ENCODE results near the gene ASIP.
A peak's percentile ranks its signal among the peaks of the same experiment; 100 is the strongest.

ASIP gene

DNA sequence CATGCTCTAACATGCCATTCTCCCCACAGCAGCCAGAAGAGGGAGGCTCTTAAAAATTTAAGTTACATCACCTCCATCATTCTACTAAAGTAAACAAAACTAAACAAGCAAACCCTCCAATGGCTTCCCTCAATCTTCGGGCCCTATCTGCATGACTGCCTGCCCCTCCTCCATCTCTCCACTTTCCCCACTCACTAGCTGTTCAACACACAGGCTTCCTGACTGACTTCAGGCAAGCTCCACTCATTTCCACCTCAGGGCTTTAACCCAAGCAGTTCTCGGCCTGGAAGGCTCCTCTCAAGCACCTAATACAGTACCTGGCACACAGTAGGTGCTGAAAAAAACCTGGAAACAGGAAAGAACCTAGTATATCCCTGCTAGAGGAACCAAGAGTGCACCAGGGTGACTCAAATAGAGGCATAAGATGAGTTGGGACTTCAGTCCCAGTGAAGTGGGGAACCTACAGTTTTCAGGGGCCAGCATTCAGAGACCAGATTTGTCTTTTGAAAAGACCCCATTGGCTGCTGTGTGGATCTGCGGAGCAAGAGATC is 59.1 kb downstream of the ASIP start:
- no peak overlapping the region for H3K27ac ChIP-seq (ENCODE audit: low read depth, low read length)
- H3K9me3 ChIP-seq (ENCODE audit: insufficient read depth, low read depth, low read length): no peaks in the 10 kb centered on the region
- H3K36me3 ChIP-seq (ENCODE audit: insufficient read depth, low read length): peaks cover 35% of the 10 kb centered on the region
- no peak overlapping the region for H3K9ac ChIP-seq (ENCODE audit: low read depth, low read length)
- H3K27me3 ChIP-seq (ENCODE audit: insufficient read depth, low read length): no peaks in the 10 kb centered on the region
- no peak overlapping the region for H3K4me3 ChIP-seq (ENCODE audit: low read length)
- WGBS: 87% methylated on average over 3 of the region's 3 CpGs
- peaks cover 13% of the 10 kb centered on the region for H3K4me1 ChIP-seq (ENCODE audit: insufficient read depth, low read length)

DNA sequence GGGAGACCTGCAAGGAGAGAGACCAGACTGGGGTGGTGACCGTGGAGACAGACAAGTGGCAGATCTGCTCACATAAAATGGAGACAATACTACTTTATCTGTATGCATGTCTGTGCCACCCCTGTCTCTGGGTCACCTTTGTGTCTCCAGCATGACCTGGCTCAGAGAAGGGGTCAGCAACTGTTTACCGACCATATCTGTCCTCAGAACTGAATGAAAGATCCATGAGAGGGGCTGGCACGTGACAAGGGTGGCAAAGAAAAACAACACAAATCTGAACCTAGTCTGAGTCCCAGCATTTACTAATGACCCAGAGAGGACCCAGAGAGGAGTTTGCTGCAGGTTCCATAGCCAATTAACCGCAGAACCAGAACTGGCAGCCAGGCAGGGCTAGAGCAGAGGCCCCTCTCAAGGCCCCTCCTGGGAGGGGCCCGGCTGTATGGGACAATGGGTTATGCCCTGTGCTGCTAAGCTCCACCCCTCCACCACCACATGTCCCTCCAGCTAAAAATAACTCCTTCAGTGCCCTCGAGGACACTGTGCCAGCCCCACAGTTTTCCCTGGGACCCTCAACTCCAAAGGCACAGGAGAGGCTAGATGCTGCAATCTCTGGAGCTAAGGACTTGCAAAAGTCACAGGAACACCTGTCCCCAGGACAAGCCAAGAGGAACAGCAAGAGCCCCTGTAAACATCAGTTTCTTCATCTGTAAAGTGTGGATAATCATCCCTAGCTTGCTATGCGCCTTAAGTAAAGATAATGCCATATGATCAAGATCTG is 59.8 kb downstream of the ASIP start:
- peaks cover 29% of the 10 kb centered on the region for H3K36me3 ChIP-seq (ENCODE audit: insufficient read depth, low read length)
- no peak overlapping the region for H3K9ac ChIP-seq (ENCODE audit: low read depth, low read length)
- no peaks in the 10 kb centered on the region for H3K9me3 ChIP-seq (ENCODE audit: insufficient read depth, low read depth, low read length)
- H3K4me3 ChIP-seq (ENCODE audit: low read length): peak overlapping the region; percentile 93
- no peaks in the 10 kb centered on the region for H3K27me3 ChIP-seq (ENCODE audit: insufficient read depth, low read length)
- H3K4me1 ChIP-seq (ENCODE audit: insufficient read depth, low read length): peaks cover 13% of the 10 kb centered on the region
- WGBS: 86% methylated on average over 7 of the region's 7 CpGs
- H3K27ac ChIP-seq (ENCODE audit: low read depth, low read length): no peak overlapping the region; the same call in 1 of the 2 replicates

DNA sequence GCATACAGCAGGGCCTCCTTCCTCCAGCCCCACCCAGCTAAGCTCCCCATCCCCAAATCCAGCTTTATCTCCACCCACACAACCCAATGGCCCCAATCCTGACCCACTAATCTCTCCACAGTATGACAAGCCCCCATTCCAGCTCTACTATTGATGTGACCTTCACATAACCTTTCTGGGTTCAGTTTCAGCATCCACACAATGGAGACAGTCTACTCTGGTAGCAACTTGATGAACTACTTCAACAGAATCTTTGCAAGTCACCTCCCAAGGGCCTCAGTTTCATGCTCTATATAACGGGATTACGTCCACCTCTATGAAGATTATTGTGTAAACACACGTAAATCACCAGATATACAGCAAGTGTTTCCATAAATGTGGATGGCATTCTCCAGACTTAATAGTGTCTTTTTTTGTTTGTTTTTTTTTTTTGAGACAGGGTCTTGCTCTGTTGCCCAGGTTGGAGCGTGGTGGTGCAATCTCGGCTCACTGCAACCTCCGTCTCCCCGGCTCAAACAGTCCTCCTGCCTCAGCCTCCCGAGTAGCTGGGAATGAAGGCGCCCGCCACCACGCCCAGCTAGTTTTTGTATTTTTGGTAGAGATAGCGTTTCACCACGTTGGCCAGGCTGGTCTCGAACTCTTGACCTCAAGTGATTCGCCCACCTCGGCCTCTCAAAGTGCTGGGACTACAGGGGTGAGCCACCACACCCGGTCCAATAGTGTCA is 60.5 kb downstream of the ASIP start:
- H3K27ac ChIP-seq (ENCODE audit: low read depth, low read length): no peak overlapping the region
- peaks cover 21% of the 10 kb centered on the region for H3K36me3 ChIP-seq (ENCODE audit: insufficient read depth, low read length)
- H3K4me3 ChIP-seq (ENCODE audit: low read length): peak overlapping the region; percentile 93
- no peaks in the 10 kb centered on the region for H3K9me3 ChIP-seq (ENCODE audit: insufficient read depth, low read depth, low read length)
- H3K9ac ChIP-seq (ENCODE audit: low read depth, low read length): peak overlapping the region; percentile 96
- WGBS: 93% methylated on average over 17 of the region's 17 CpGs
- H3K27me3 ChIP-seq (ENCODE audit: insufficient read depth, low read length): no peaks in the 10 kb centered on the region
- H3K4me1 ChIP-seq (ENCODE audit: insufficient read depth, low read length): peaks cover 13% of the 10 kb centered on the region

DNA sequence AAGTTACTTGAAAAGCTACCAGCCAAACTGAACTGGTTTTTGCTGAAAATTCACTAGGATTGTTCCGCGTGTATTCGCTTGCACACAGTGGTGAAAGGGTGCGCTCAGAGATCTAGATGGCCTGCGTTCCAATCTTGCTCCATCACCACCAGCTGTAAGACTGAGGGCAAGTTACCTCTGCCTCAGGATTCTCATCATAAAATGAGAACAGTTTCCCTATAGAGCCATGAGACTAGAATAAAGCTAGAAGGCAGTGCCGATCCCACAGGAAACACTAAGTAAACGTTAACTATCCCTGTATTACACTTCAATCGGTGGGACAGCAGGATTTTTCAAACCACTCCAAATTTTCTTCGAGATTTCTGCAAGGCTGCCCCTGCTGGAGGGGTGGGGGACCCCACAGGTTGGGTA is 61.1 kb downstream of the ASIP start:
- peaks cover 13% of the 10 kb centered on the region for H3K4me1 ChIP-seq (ENCODE audit: insufficient read depth, low read length)
- no peaks in the 10 kb centered on the region for H3K9me3 ChIP-seq (ENCODE audit: insufficient read depth, low read depth, low read length)
- peak overlapping the region; percentile 93 for H3K4me3 ChIP-seq (ENCODE audit: low read length)
- H3K27ac ChIP-seq (ENCODE audit: low read depth, low read length): peak overlapping the region; percentile 95
- WGBS: 37% methylated on average over 9 of the region's 9 CpGs
- H3K9ac ChIP-seq (ENCODE audit: low read depth, low read length): peak overlapping the region; percentile 96
- H3K36me3 ChIP-seq (ENCODE audit: insufficient read depth, low read length): peaks cover 18% of the 10 kb centered on the region
- H3K27me3 ChIP-seq (ENCODE audit: insufficient read depth, low read length): no peaks in the 10 kb centered on the region

DNA sequence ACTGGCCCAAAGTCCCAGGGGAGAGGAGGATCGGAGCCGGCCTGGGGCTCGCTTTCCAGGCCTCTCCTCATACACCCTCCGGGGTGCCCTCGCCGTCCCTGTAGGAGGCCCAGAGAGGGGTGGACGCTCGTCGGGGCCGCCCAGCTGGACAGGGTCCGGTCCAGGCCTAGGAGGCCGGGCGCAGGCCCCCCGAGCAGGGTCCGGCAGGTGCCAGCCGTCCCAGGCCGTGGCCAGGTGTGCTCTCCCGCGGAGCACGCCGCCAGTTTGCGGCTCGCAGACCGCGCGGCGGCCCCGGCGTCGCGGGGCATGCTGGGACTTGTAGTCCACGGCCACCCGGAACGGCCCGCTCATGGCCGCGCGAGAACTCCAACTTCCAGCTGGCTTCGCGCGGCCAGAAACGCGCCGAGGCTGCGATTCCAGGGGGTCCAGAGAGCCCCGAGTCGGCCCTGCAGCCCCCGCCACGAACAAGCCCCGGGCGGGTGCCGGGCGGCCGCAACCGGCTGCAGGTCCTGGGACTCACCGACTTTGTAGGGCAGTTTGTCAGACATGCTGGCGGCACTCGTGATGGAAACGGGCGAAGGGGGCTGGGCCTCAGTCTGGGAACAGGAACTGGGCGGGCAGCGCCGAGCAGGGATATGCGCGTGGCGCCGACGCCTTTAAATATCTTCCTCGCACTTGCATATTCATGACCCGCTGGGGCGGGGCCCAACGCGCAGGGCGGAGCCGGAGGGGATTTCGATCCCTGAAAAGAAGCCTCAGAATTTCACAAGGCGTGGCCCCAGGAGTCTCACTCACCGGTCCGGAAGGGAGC is 61.7 kb downstream of the ASIP start, which contains the start of gene AHCY:
Gene AHCY, minus strand, starts transcription at position 633 of the 811 bp plus-strand sequence. Its CDS starts 85 bp downstream, at position 548.
- peak within 1 kb of the TSS; percentile 96 for H3K9ac ChIP-seq (ENCODE audit: low read depth, low read length)
- no peaks in the 10 kb centered on the region for H3K27me3 ChIP-seq (ENCODE audit: insufficient read depth, low read length)
- H3K9me3 ChIP-seq (ENCODE audit: insufficient read depth, low read depth, low read length): no peaks in the 10 kb centered on the region
- peaks cover 18% of the 10 kb centered on the region for H3K36me3 ChIP-seq (ENCODE audit: insufficient read depth, low read length)
- under 1% methylated on average over 78 of the region's 79 CpGs for WGBS
- peaks cover 13% of the 10 kb centered on the region for H3K4me1 ChIP-seq (ENCODE audit: insufficient read depth, low read length)
- peak within 1 kb of the TSS; percentile 95 for H3K27ac ChIP-seq (ENCODE audit: low read depth, low read length)
- peak within 1 kb of the TSS; percentile 93 for H3K4me3 ChIP-seq (ENCODE audit: low read length)

DNA sequence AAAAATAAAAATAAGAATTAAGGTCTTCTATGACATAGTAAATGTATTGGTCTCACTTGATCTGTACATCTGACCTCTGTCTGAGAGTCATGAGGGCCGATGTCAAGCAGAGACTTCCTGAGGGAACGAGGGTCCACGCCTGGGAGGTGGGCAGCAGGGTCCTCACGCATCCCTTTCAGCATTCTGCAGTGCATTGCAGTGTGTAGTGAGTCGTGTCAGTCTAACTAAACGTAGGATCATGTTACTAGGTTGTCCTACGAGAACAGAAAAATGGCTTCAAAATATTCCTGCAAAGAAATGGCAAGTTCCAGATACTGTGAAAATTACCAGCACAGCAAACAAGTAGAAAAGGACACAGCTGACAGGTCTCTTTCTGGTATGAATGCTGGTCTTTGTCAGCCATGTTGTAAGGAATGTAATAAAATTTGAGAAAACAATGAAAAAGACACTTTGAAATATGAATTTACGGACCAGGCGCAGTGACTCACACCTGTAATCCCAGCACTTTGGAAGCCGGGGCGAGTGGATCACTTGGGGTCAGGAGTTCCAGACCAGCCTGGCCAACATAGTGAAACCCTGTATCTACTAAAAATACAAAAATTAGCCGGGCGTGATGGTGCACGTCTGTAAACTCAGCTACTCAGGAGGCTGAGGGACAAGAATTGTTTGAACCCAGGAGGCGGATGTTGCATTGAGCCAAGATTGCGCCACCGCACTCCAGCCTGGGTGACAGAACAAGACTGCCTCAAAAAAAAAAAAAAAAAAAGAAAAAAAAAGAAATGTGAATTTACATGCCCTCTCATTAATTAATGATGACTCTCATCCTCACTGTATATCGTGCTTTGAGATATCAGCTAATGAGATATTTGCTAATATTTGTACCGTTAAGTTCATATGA is 64.4 kb downstream of the ASIP start:
- no peak overlapping the region for H3K27ac ChIP-seq (ENCODE audit: low read depth, low read length)
- H3K4me1 ChIP-seq (ENCODE audit: insufficient read depth, low read length): peaks cover 13% of the 10 kb centered on the region
- no peak overlapping the region for H3K4me3 ChIP-seq (ENCODE audit: low read length)
- H3K9me3 ChIP-seq (ENCODE audit: insufficient read depth, low read depth, low read length): no peaks in the 10 kb centered on the region
- WGBS: 91% methylated on average over 17 of the region's 19 CpGs
- no peak overlapping the region for H3K9ac ChIP-seq (ENCODE audit: low read depth, low read length)
- peaks cover 4% of the 10 kb centered on the region; the same call in 1 of the 2 replicates for H3K27me3 ChIP-seq (ENCODE audit: insufficient read depth, low read length)
- peaks cover 4% of the 10 kb centered on the region; the same call in 1 of the 2 replicates for H3K36me3 ChIP-seq (ENCODE audit: insufficient read depth, low read length)

DNA sequence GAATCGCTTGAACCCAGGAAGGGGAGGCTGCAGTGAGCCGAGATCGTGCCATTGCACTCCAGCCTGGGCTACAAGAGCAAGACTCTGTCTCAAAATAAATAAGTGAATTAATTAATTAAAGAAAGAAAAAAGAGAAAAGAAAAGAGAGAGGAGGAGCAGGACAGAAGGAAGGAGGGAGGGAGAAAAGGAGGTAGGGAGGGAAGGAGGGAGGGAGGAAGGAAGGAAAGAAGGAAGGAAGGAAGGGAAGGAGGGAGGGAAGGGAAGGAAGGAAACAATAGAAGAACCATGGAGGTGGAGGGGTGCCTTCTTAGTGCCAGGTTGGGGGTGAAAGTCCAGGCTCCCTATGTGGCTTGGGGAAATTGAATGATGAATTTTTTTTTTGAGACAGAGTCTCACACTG is 68.5 kb downstream of the ASIP start:
- no peaks in the 10 kb centered on the region for H3K36me3 ChIP-seq (ENCODE audit: insufficient read depth, low read length)
- H3K9me3 ChIP-seq (ENCODE audit: insufficient read depth, low read depth, low read length): no peaks in the 10 kb centered on the region
- H3K27me3 ChIP-seq (ENCODE audit: insufficient read depth, low read length): peaks cover 20% of the 10 kb centered on the region
- H3K4me3 ChIP-seq (ENCODE audit: low read length): no peak overlapping the region
- H3K4me1 ChIP-seq (ENCODE audit: insufficient read depth, low read length): peaks cover 3% of the 10 kb centered on the region; the same call in 1 of the 2 replicates
- WGBS: 91% methylated on average over 3 of the region's 3 CpGs
- no peak overlapping the region for H3K9ac ChIP-seq (ENCODE audit: low read depth, low read length)
- no peak overlapping the region for H3K27ac ChIP-seq (ENCODE audit: low read depth, low read length)

DNA sequence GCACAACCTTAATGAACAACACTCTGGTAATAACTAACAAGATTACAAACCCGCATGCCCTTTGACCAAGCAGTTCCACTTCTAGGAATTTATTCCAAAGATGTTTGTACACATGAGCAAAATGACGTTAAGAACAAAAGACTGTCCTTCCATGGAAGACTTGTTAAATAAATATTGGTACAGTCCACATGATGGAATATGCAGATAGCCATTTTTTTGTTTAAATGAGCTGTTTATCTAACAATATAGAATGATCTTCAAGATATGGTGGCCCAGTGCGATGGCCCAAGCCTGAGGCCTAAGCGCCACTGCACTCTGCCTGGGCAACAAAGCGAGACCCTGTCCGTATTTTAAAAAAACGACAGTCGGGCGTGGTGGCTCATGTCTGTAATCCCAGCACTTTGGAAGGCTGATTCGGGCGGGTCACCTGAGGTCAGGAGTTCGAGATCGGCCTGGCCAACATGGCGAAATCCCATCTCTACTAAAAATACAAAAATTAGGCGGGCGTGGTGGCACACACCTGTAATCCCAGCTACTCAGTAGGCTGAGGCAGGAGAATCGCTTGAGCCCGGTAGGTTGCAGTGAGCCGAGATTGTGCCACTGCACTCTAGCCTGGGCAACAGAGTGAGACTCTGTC is 69.4 kb downstream of the ASIP start:
- WGBS: 89% methylated on average over 19 of the region's 19 CpGs
- H3K9ac ChIP-seq (ENCODE audit: low read depth, low read length): no peak overlapping the region

DNA sequence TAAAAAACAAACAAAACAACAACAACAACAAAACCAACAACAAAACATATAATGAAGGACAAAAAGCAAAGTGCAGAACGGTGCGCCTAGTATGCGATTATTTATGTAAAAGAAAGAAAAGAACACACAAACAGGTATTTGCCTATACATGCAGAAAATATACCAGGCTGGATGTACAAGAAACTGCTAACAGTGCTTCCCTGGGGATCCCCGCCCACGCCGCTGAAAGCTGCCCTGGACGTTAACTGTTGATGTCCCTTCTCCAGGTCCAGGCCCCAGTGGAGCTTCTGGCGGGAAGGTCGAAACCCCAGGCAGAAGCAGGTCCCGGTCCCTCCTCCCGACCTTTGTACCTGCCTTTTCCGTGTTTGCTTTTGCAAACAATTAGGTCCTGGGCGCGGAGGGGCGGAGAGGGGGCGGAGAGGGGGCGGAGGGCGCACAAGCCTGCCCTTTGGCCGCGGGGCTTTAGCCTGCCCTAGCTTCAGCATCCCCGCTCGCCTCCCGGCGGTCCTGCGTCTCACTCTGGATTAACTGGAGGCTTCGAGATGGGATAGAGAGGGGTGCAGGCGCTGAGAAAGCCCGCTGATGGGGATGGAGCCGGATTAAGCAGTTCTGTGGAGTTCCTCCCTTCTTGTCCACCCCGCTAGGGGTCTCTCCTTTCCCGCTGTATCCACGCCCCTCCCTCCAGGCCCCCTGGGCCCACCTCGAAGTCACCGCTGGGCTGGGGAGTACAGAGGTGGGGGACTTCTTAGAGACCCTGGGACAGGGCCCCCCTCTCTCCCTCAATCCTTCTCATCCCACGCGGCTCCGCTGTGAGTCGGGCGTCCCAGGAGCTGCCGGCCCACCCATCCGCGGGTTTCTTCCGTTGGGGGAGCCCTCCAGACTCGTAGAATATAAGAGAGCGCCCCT is 70.1 kb downstream of the ASIP start:
- Histone ChIP-seq H3K4me3 (ENCODE audit: low read length) (peak overlapping the region; percentile 62), H3K27me3 (ENCODE audit: insufficient read depth, low read length) (peaks cover 20% of the 10 kb centered on the region), H3K9me3 (ENCODE audit: insufficient read depth, low read depth, low read length) (no peaks in the 10 kb centered on the region), H3K9ac (ENCODE audit: low read depth, low read length) (no peak overlapping the region; the same call in 1 of the 2 replicates), H3K36me3 (ENCODE audit: insufficient read depth, low read length) (no peaks in the 10 kb centered on the region), H3K4me1 (ENCODE audit: insufficient read depth, low read length) (peaks cover 3% of the 10 kb centered on the region; the same call in 1 of the 2 replicates), H3K27ac (ENCODE audit: low read depth, low read length) (no peak overlapping the region)
- 7% methylated on average over 39 of the region's 45 CpGs for WGBS

More for the DNA sequence above, 69.4 kb downstream of the ASIP start:
- H3K27me3 ChIP-seq (ENCODE audit: insufficient read depth, low read length): peaks cover 20% of the 10 kb centered on the region
- H3K4me3 ChIP-seq (ENCODE audit: low read length): no peak overlapping the region; the same call in 1 of the 2 replicates
- H3K36me3 ChIP-seq (ENCODE audit: insufficient read depth, low read length): no peaks in the 10 kb centered on the region
- H3K27ac ChIP-seq (ENCODE audit: low read depth, low read length): no peak overlapping the region
- H3K9me3 ChIP-seq (ENCODE audit: insufficient read depth, low read depth, low read length): no peaks in the 10 kb centered on the region
- peaks cover 3% of the 10 kb centered on the region; the same call in 1 of the 2 replicates for H3K4me1 ChIP-seq (ENCODE audit: insufficient read depth, low read length)
